A673 (cell line): Measurements from ENCODE around the gene CLEC16A. TPM values are rescaled to one million over a fixed set of nuclear protein-coding genes. Genes with fewer than 3 reads are reported as not detected.

ENCODE experiments used
- BruUV-seq: library from RNA; stranded (reverse); fragments of 400-500 nt; replicated peaks from 2 replicates; lab custom pipeline; 2021; lab: Mats Ljungman, UMichigan
- CTCF ChIA-PET: fragments of 300-600 bp; sonication (Branson Sonifier 250); formaldehyde crosslinking; loops from one replicate; lab custom pipeline; 2022; ENCODE audit warnings: antibody characterized with exemption; lab: Charles Lee
- POLR2A ChIA-PET: fragments of 300-600 bp; sonication (Branson Sonifier 250); formaldehyde crosslinking; loops from one replicate; lab custom pipeline; 2022; ENCODE audit warnings: antibody characterized with exemption; ENCODE audit not compliant: low non-redundant PET; lab: Charles Lee
- DNase-seq: peaks from one replicate; pipeline ENCODE4 v3.0.0-alpha.2; 2015; ENCODE audit warnings: low spot score
- H3K27ac ChIP-seq: fragments of 200-600 bp; sonication (generic); 2 replicates; pipeline ENCODE4 v1.5.1; 2016; ENCODE audit warnings: mixed run types, low read depth, mild to moderate bottlenecking, mixed read lengths, antibody characterized with exemption, low read length; ENCODE audit not compliant: poor library complexity, severe bottlenecking
- H3K27me3 ChIP-seq: fragments of 200-600 bp; sonication (generic); replicated peaks from 2 replicates; pipeline ENCODE4 v1.6.1; 2017; ENCODE audit warnings: mixed run types, low read depth, mild to moderate bottlenecking, mixed read lengths, antibody characterized with exemption, low read length; ENCODE audit not compliant: insufficient read depth, poor library complexity
- H3K36me3 ChIP-seq: fragments of 200-600 bp; sonication (generic); 2 replicates; pipeline ENCODE4 v1.6.1; 2016; ENCODE audit warnings: mixed run types, mild to moderate bottlenecking, mixed read lengths, antibody characterized with exemption, low read length; ENCODE audit not compliant: insufficient read depth, poor library complexity, severe bottlenecking
- H3K4me1 ChIP-seq: fragments of 200-600 bp; sonication (generic); 2 replicates; pipeline ENCODE4 v1.6.1; 2017; ENCODE audit warnings: mixed run types, mild to moderate bottlenecking, mixed read lengths, antibody characterized with exemption, low read length; ENCODE audit not compliant: insufficient read depth, poor library complexity, severe bottlenecking
- H3K4me3 ChIP-seq: fragments of 200-600 bp; sonication (generic); 2 replicates; pipeline ENCODE4 v1.5.1; 2016; ENCODE audit warnings: low read depth, mixed run types, mild to moderate bottlenecking, mixed read lengths, low read length; ENCODE audit not compliant: poor library complexity, severe bottlenecking
- H3K9me3 ChIP-seq: fragments of 200-600 bp; sonication (generic); 2 replicates; pipeline ENCODE4 v1.6.1; 2016; ENCODE audit warnings: mixed run types, low read depth, mild to moderate bottlenecking, mixed read lengths, antibody characterized with exemption, low read length; ENCODE audit not compliant: poor library complexity, severe bottlenecking
- EZH2 ChIP-seq: fragments of 200-600 bp; sonication (generic); IDR thresholded peaks from 2 replicates; pipeline ENCODE4 v1.6.1; 2017; ENCODE audit warnings: borderline replicate concordance, low read depth, mild to moderate bottlenecking, mixed read lengths, antibody characterized with exemption, low read length; ENCODE audit not compliant: poor library complexity, severe bottlenecking
- intact Hi-C: fragments of 100-400 bp; cut with micrococcal nuclease; formaldehyde crosslinking; loops from one replicate; pipeline ENCODE4 v1.10.0; 2022; ENCODE audit not compliant: unreplicated experiment
- total RNA-seq: library from RNA; stranded (reverse); gene quantifications from 2 replicates; pipeline ENCODE4 v1.2.3, GENCODE V29; 2021
- TF ChIP-seq, protein P1 (sequence below): fragments of 300-800, 200-600 bp; sonication (generic); conservative IDR thresholded peaks from 2 replicates; pipeline ENCODE4 v1.5.1; 2017; ENCODE audit warnings: low read depth, mild to moderate bottlenecking, antibody characterized with exemption, low read length, moderate library complexity, mixed read lengths

Gene CLEC16A
- total RNA-seq, 1 experiment from 2014 or later, result 23.4 TPM

DNA sequence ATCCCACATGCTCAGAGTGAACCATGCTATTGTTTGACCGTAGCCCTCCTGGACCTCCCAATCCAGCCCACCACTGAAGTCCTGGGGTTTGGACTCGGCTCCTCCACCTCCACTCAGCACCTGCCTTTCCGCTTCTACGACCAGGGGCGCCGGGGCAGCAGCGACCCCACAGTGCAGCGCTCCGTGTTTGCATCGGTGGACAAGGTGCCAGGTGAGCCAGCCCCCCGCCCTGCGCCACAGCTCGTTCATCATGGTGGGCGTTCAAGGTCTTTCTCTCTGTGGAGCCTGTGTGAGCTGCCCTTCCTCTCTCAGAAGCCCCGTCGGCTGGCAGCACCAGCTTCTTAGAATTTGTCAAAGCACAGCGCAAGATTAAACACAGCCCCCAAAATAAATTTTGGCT, 181.6 kb downstream of the CLEC16A start:
- no TSS peak for BruUV-seq
- H3K27me3 ChIP-seq, result no peaks in the 10 kb centered on the region
- no peak overlapping the region for H3K27ac ChIP-seq
- no peak for TF ChIP-seq EZH2
- TF ChIP-seq, protein P1, sequence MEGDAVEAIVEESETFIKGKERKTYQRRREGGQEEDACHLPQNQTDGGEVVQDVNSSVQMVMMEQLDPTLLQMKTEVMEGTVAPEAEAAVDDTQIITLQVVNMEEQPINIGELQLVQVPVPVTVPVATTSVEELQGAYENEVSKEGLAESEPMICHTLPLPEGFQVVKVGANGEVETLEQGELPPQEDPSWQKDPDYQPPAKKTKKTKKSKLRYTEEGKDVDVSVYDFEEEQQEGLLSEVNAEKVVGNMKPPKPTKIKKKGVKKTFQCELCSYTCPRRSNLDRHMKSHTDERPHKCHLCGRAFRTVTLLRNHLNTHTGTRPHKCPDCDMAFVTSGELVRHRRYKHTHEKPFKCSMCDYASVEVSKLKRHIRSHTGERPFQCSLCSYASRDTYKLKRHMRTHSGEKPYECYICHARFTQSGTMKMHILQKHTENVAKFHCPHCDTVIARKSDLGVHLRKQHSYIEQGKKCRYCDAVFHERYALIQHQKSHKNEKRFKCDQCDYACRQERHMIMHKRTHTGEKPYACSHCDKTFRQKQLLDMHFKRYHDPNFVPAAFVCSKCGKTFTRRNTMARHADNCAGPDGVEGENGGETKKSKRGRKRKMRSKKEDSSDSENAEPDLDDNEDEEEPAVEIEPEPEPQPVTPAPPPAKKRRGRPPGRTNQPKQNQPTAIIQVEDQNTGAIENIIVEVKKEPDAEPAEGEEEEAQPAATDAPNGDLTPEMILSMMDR, result no peak
- intact Hi-C loops, result no loop called here
- H3K4me1 ChIP-seq, result peaks cover 28% of the 10 kb centered on the region
- POLR2A ChIA-PET, result no interaction called here
- no peak for DNase-seq
- CTCF ChIA-PET, result no interaction called here
- no peaks in the 10 kb centered on the region for H3K9me3 ChIP-seq
- H3K4me3 ChIP-seq, result no peak overlapping the region
- H3K36me3 ChIP-seq, result no peaks in the 10 kb centered on the region

- DNase-seq, result no peak
- Histone ChIP-seq H3K27ac (no peak overlapping the region), H3K9me3 (no peaks in the 10 kb centered on the region), H3K4me3 (no peak overlapping the region), H3K27me3 (no peaks in the 10 kb centered on the region), H3K4me1 (peaks cover 28% of the 10 kb centered on the region), H3K36me3 (no peaks in the 10 kb centered on the region)
- intact Hi-C loops, result no loop called here
- BruUV-seq, result no TSS peak
- ChIA-PET POLR2A (no interaction called here), CTCF (no interaction called here)
- TF ChIP-seq, protein P1, result no peak
- no peak for TF ChIP-seq EZH2
Measured at GRCh38 chr16:11126399-11127054, 182.2 kb downstream of the CLEC16A start.

DNA sequence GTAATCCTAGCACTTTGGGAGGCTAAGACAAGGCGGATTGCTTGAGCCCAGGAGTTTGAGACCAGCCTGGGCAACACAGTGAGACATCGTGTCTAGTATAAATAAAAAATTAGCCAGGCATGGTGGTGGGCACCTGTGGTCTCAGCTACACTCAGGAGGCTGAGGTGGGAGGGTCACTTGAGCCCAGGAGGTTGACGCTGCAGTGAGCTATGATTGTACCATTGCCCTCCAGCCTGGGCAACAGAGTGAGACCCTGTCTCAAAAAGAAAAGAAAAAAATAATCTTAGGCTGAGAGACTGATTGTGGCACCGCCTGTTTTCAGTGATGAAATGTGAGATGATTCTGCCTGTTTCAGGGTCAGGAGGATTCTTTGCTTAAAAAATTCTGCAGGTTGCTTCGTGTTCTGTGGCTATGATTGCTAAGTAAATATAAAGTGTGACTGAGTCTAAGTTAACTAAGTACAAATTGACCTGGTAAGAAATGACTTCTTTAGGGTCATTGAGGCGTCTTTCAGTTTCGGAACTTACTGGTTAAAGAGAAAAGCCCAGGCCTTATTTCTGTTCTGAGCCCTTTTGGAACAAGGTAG, 183.3 kb downstream of the CLEC16A start:
- Histone ChIP-seq H3K27me3 (no peaks in the 10 kb centered on the region), H3K27ac (peak overlapping the region; percentile 51), H3K4me3 (no peak overlapping the region), H3K4me1 (peaks cover 18% of the 10 kb centered on the region), H3K36me3 (no peaks in the 10 kb centered on the region), H3K9me3 (no peaks in the 10 kb centered on the region)
- TF ChIP-seq, protein P1, result no peak
- no peak for TF ChIP-seq EZH2
- CTCF ChIA-PET, result no interaction called here
- intact Hi-C loops, result no loop called here
- BruUV-seq, result no TSS peak
- POLR2A ChIA-PET, result no interaction called here
- DNase-seq, result no peak
